Sigmoid colon (tissue), 4 donors: ENCODE measurements around the gene JAZF1.

Experiments used
- POLR2AphosphoS5 ChIP-seq, 4 donors: sonication (generic); formaldehyde crosslinking; IDR thresholded peaks; one replicate each; pipeline ENCODE4 v1.6.1; 2017; ENCODE audit warnings: antibody characterized with exemption in 4 of 4
- TF ChIP-seq, protein P1 (sequence below), 4 experiments: fragments of 450-650 bp in 3 of 4; fragments of 200-600 bp in 1 of 4; IDR thresholded peaks; one replicate each; pipeline ENCODE4 v1.5.1; 2016 to 2019; ENCODE audit warnings: antibody characterized with exemption in 4 of 4, mild to moderate bottlenecking in 3 of 4, moderate library complexity in 2 of 4

DNA sequence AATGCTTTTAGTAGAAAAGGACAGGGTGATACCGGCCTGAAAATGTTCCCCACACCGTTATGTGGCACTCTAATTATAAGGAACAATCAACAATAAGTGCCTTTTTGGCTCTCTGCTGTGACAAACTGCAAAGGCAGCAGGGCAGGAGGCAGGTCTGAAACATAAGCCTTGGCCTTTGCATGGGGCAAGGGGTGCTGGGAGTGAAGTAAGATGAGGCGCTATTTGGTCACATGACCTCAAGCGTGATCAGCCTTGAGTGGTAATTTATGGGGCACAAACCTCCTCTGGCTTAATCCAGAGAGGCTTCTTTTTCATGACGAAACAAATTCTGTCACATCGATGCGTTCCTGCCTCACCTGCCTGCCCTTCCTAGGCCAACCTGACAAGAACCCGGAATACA, 237.9 kb downstream of the JAZF1 start:
- TF ChIP-seq, protein P1, sequence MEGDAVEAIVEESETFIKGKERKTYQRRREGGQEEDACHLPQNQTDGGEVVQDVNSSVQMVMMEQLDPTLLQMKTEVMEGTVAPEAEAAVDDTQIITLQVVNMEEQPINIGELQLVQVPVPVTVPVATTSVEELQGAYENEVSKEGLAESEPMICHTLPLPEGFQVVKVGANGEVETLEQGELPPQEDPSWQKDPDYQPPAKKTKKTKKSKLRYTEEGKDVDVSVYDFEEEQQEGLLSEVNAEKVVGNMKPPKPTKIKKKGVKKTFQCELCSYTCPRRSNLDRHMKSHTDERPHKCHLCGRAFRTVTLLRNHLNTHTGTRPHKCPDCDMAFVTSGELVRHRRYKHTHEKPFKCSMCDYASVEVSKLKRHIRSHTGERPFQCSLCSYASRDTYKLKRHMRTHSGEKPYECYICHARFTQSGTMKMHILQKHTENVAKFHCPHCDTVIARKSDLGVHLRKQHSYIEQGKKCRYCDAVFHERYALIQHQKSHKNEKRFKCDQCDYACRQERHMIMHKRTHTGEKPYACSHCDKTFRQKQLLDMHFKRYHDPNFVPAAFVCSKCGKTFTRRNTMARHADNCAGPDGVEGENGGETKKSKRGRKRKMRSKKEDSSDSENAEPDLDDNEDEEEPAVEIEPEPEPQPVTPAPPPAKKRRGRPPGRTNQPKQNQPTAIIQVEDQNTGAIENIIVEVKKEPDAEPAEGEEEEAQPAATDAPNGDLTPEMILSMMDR (IDR thresholded peaks at IDR 0.05): no peak
- TF ChIP-seq POLR2AphosphoS5 (IDR thresholded peaks at IDR 0.05): no peak
